H1 (cell line): ENCODE data around the gene CCDC117. TPM values are rescaled to one million over a fixed set of nuclear protein-coding genes. Genes with fewer than 3 reads are reported as not detected.

Experiments
- ASH2L ChIP-seq: fragments of 200-600, 300-600 bp; sonication (generic); IDR thresholded peaks from one replicate; pipeline ENCODE4 v1.7.1; 2017; ENCODE audit warnings: low read length
- CHD7 ChIP-seq: fragments of 300-600 bp; sonication (generic); IDR thresholded peaks from 2 replicates; pipeline ENCODE4 v1.7.1; 2012; ENCODE audit warnings: low read length, moderate library complexity, mild to moderate bottlenecking, inconsistent platforms; ENCODE audit not compliant: insufficient replicate concordance
- CTBP2 ChIP-seq: IDR thresholded peaks from 2 replicates; pipeline ENCODE4 v1.7.0; 2011; ENCODE audit warnings: borderline replicate concordance, mild to moderate bottlenecking, moderate library complexity, mixed read lengths, low read length; ENCODE audit not compliant: insufficient read depth, insufficient read length
- CTCF ChIP-seq, 3 experiments: IDR thresholded peaks; 1 replicate in 2 of 3; 2 replicates in 1 of 3; pipeline versions ENCODE4 v1.5.1 to v1.6.1; 2011; ENCODE audit warnings: low read length in 3 of 3, mild to moderate bottlenecking in 3 of 3, inconsistent platforms in 2 of 3, low read depth in 1 of 3, moderate library complexity in 1 of 3; ENCODE audit not compliant: insufficient read depth in 1 of 3; ENCODE audit errors: control extremely low read depth in 1 of 3
- EP300 ChIP-seq, 2 experiments: IDR thresholded peaks; 1 replicate in 1 of 2; 2 replicates in 1 of 2; pipeline ENCODE4 v1.6.1; 2011 to 2012; ENCODE audit warnings: low read depth in 2 of 2, low read length in 2 of 2, mild to moderate bottlenecking in 2 of 2, borderline replicate concordance in 1 of 2, inconsistent platforms in 1 of 2, moderate library complexity in 1 of 2
- SP2 ChIP-seq: IDR thresholded peaks from 2 replicates; pipeline ENCODE4 v1.6.1; 2012; ENCODE audit warnings: mild to moderate bottlenecking, low read length, inconsistent platforms
- polyA plus RNA-seq, 7 experiments: library from polyadenylated mRNA; depleted of rRNA in 3 of 7; stranded (reverse) in 5 of 7; unstranded in 2 of 7; fragments of >200 nt in 5 of 7; fragments of 200-250 nt in 2 of 7; gene quantifications; 1 replicate in 5 of 7; 2 replicates in 1 of 7; 4 replicates in 1 of 7; pipeline versions ENCODE4 v1.2.1 to v1.2.3, GENCODE V29; 2011 to 2013; ENCODE audit warnings: missing spikeins in 2 of 7, mixed read lengths in 2 of 7
- total RNA-seq: library from RNA; stranded (reverse); fragmentation: NEBNext Ultra II Directional; extraction: Animal tissue kit (Norgen Biotek cat#: 25700); gene quantifications from 2 replicates; pipeline ENCODE4 v1.2.1, GENCODE V29; 2021

CCDC117 gene
- total and polyA plus RNA-seq, 2 of the 8 experiments (the other 6 are each of a cell fraction or from before 2014, with no cell fraction given): 9.1 to 43.1 TPM

- TF ChIP-seq CTBP2 (no peak), CTCF (IDR thresholded peaks at IDR 0.05; ENCODE audit: control extremely low read depth in 1 of 3, insufficient read depth in 1 of 3, low read depth in 1 of 3, low read length in 3 of 3) (no peak), EP300 (IDR thresholded peaks at IDR 0.05; ENCODE audit: borderline replicate concordance in 1 of 2, low read depth in 2 of 2, low read length in 2 of 2) (no peak), ASH2L (no peak), SP2 (no peak), CHD7 (no peak)
These were observed 20.2 kb downstream of the CCDC117 start (continued) for GRCh38 chr22:28792491-28793383.
